Uterus (tissue), 2 donors: Measurements from ENCODE around the gene ADD2.

Experiments used
- CTCF ChIP-seq, 4 experiments: fragments of 200-600 bp in 2 of 4; fragments of 450-650 bp in 2 of 4; sonication (generic) in 2 of 4; IDR thresholded peaks; one replicate each; pipeline ENCODE4 v1.5.1; 2016 to 2019; ENCODE audit warnings: antibody characterized with exemption in 4 of 4, mild to moderate bottlenecking in 2 of 4, moderate library complexity in 1 of 4
- POLR2A ChIP-seq, 2 donors: fragments of 450-650 bp; IDR thresholded peaks; one replicate each; pipeline ENCODE4 v1.6.1; 2016; ENCODE audit warnings: antibody characterized with exemption in 2 of 2, mild to moderate bottlenecking in 1 of 2, moderate library complexity in 1 of 2

- TF ChIP-seq CTCF (IDR thresholded peaks at IDR 0.05) (no peak), POLR2A (IDR thresholded peaks at IDR 0.05) (no peak)
These were observed 47.9 kb downstream of the ADD2 start for GRCh38 chr2:70720124-70720523.
